Measurements from ENCODE around the gene SCFD2.

DNA sequence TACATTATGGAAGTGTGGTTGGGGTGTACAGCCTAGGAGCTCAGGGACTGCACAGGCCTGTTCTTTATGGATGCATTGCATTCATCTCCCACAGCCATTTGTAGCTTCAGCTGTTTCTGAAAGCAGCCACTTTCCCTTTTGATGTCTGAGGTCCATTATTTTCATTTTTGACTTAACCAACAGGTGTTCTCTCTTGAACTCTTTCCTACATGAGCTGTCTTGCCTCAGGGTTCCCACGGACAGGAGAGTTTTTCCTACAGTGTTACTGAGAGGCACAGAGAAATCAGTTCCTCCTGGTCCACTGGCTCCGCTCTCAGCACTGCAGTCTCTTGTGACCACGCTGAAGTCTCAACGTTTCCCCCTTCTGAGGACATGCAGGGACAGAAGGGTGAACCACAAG, 416.5 kb downstream of the SCFD2 start:
- no peak for TF ChIP-seq CTCF (IDR thresholded peaks at IDR 0.05)
- no peak for TF ChIP-seq POLR2A (IDR thresholded peaks at IDR 0.05)
- TF ChIP-seq POLR2AphosphoS5 (IDR thresholded peaks at IDR 0.05), result no peak
